Measurements from ENCODE around the gene FBXO36.

- TF ChIP-seq, protein P1, sequence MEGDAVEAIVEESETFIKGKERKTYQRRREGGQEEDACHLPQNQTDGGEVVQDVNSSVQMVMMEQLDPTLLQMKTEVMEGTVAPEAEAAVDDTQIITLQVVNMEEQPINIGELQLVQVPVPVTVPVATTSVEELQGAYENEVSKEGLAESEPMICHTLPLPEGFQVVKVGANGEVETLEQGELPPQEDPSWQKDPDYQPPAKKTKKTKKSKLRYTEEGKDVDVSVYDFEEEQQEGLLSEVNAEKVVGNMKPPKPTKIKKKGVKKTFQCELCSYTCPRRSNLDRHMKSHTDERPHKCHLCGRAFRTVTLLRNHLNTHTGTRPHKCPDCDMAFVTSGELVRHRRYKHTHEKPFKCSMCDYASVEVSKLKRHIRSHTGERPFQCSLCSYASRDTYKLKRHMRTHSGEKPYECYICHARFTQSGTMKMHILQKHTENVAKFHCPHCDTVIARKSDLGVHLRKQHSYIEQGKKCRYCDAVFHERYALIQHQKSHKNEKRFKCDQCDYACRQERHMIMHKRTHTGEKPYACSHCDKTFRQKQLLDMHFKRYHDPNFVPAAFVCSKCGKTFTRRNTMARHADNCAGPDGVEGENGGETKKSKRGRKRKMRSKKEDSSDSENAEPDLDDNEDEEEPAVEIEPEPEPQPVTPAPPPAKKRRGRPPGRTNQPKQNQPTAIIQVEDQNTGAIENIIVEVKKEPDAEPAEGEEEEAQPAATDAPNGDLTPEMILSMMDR (IDR thresholded peaks at IDR 0.05; ENCODE audit: low read depth, low read length, missing input control) = no peak
- TF ChIP-seq TAF1 (conservative IDR thresholded peaks at IDR 0.05) (no peak), MAX (IDR thresholded peaks at IDR 0.05) (no peak), RXRA (IDR thresholded peaks at IDR 0.05) (no peak), YY1 (IDR thresholded peaks at IDR 0.05) (no peak), ATF3 (IDR thresholded peaks at IDR 0.05) (no peak), NR2F2 (IDR thresholded peaks at IDR 0.05) (no peak)
Observed at GRCh38 chr2:229896857-229897256, 25.4 kb upstream of the FBXO36 start.
